ENCODE measurements around the gene CFAP77. TPM values are rescaled to one million over a fixed set of nuclear protein-coding genes. Genes with fewer than 3 reads are reported as not detected.

CFAP77 gene
- total and polyA plus RNA-seq, 9 donors: 0.11 to 13.8 (median 0.47) TPM; not detected in 4

DNA sequence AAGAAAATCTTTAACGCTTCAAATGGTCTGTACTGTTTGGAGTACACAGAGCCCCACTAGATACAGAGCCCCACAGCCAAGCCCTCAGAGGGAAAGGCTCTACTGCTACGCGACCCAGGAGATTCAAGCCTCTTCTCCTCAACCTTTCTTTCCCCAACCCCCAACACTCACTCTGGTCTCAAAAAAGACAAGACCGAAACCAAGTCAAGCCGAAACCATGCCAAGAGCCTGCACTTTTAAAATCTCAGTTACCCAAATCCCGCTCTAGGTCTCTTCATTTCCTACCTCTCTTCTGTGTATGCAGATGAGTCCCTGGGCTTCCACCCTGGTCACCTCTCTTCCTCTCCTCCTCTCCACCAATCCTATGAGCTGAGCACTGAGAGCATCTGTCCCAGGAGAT lies 204.3 kb downstream of the CFAP77 start:
- DNase-seq: no peak
- Histone ChIP-seq H3K4me3 (no peak overlapping the region), H3K36me3 (no peaks in the 10 kb centered on the region), H3K4me1 (ENCODE audit: insufficient read depth) (no peaks in the 10 kb centered on the region), H3K27me3 (no peaks in the 10 kb centered on the region), H3K27ac (no peak overlapping the region), H3K9me3 (no peaks in the 10 kb centered on the region)
- WGBS, 3 donors: 78 to 87% (median 81%) methylated on average over 6 of the region's 6 CpGs
- TF ChIP-seq CTCF (IDR thresholded peaks at IDR 0.05) (no peak), EP300 (IDR thresholded peaks at IDR 0.05) (no peak), POLR2A (IDR thresholded peaks at IDR 0.05) (no peak)
- intact Hi-C loops (cut with DNase I): no loop called here

DNA sequence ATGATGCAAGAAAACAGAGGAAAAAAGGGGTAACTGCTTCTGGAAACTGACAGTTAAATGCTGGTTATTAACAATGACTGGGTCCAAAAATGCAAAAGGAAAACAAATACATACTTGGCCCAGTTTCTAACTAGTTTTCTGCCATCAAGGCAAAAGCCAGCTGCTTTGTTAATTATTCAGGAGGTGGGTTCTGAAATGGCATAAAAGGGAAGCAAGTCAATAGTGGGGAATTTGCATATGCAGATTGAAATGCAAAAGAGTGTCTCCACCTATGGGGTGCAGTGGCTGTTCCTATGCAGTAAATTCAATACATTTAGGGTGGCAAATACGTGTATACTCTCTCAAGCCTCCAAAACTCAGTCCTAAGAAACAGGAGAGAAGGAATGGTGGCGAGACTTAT lies 205.8 kb downstream of the CFAP77 start:
- TF ChIP-seq EP300 (IDR thresholded peaks at IDR 0.05) (no peak), CTCF (IDR thresholded peaks at IDR 0.05) (no peak), POLR2A (IDR thresholded peaks at IDR 0.05) (no peak)
- H3K9me3 ChIP-seq: no peaks in the 10 kb centered on the region
- H3K36me3 ChIP-seq: no peaks in the 10 kb centered on the region
- no peak for DNase-seq
- intact Hi-C loops (cut with DNase I): no loop called here
- no peak overlapping the region for H3K4me3 ChIP-seq
- no peak overlapping the region for H3K27ac ChIP-seq
- no peaks in the 10 kb centered on the region for H3K4me1 ChIP-seq (ENCODE audit: insufficient read depth)
- H3K27me3 ChIP-seq: no peaks in the 10 kb centered on the region
- WGBS, 3 donors: 82 to 88% (median 87%) methylated on average over 2 of the region's 2 CpGs

DNA sequence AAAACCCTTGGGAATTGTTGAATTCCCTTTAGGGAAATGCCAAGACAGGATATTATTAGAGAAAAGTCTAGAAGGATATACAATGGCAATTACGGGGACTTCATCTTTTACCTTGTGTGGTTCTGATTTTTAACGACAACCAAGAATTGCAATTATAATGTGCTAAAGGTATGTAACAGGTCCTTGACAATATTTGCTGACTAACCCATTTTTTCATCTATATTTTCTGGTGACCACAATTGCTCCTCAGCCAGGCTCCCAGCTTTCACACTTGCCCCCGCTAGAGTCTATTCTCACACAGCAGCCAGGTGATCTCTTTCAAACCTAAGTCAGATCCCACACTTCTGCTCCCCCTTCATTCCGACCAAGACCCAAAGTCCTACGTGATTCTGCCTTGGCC lies 206.7 kb downstream of the CFAP77 start:
- Histone ChIP-seq H3K27ac (no peak overlapping the region), H3K27me3 (no peaks in the 10 kb centered on the region), H3K9me3 (no peaks in the 10 kb centered on the region), H3K4me1 (ENCODE audit: insufficient read depth) (no peaks in the 10 kb centered on the region), H3K4me3 (no peak overlapping the region), H3K36me3 (no peaks in the 10 kb centered on the region)
- no peak for DNase-seq
- no peak for TF ChIP-seq EP300 (IDR thresholded peaks at IDR 0.05)
- TF ChIP-seq POLR2A (IDR thresholded peaks at IDR 0.05): no peak
- no peak for TF ChIP-seq CTCF (IDR thresholded peaks at IDR 0.05)
- intact Hi-C loops (cut with DNase I): no loop called here
- 87 to 94% (median 88%) methylated on average over 5 of the region's 5 CpGs for WGBS, 3 donors

DNA sequence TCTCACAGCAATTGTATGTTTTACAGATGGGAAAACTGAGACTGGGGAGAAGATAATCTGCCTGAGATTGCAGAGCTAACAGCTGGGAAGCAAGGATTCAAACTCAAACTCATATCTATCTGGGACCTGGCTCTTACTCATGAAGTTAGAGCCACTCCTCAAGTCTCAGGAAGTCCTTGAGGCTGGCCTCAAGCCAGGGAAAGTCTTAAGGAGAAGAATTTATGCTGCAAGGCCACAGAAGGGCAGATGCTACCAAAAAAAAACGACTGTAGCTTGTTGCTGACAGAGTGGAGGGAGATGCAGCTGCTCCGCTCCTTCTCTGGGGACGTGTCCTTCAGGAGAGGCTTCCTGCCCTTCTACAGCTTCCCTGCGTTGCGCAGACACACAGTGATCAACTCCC lies 212.1 kb downstream of the CFAP77 start:
- TF ChIP-seq POLR2A (IDR thresholded peaks at IDR 0.05) (no peak), EP300 (IDR thresholded peaks at IDR 0.05) (no peak)
- Histone ChIP-seq H3K27me3 (no peaks in the 10 kb centered on the region), H3K36me3 (no peaks in the 10 kb centered on the region), H3K4me1 (ENCODE audit: insufficient read depth) (no peaks in the 10 kb centered on the region), H3K4me3 (no peak overlapping the region), H3K9me3 (no peaks in the 10 kb centered on the region), H3K27ac (no peak overlapping the region)
- no peak for DNase-seq
- intact Hi-C loops (cut with DNase I): no loop called here
- 64 to 66% (median 65%) methylated on average over 5 of the region's 5 CpGs for WGBS, 3 donors

Small RNA genes lying within 50 kb of the gene (small RNA-seq; reads per million reads assigned to genes)
- gene RNU5D-2P: not detected

Other genes with a start within 250 kb of the CFAP77 start
- 1 to 10 TPM in 4 of 7 donors, under 1 TPM in 3; 0.12 to 2.6 (median 1.5) TPM for gene NTNG2, start 248.2 kb upstream of the CFAP77 start, total RNA-seq
- under 1 TPM; 0.23 to 0.39 TPM for gene NTNG2, start 248.2 kb upstream of the CFAP77 start, polyA plus RNA-seq
- gene SETX, start 55.2 kb upstream of the CFAP77 start, total RNA-seq: 10 to 100 TPM; 31.8 to 51.9 (median 42.5) TPM
- gene SETX, start 55.2 kb upstream of the CFAP77 start, polyA plus RNA-seq: 10 to 100 TPM; 19.9 to 28.1 TPM
- gene TTF1, start 3.4 kb upstream of the CFAP77 start, total RNA-seq: 10 to 100 TPM; 10.1 to 15.3 (median 12.1) TPM
- 10 to 100 TPM; 11.8 to 15.0 TPM for gene TTF1, start 3.4 kb upstream of the CFAP77 start, polyA plus RNA-seq
- not detected for gene BARHL1, start 172.4 kb downstream of the CFAP77 start, total RNA-seq
- not detected for gene BARHL1, start 172.4 kb downstream of the CFAP77 start, polyA plus RNA-seq